PC-3 (cell line): ENCODE results near the gene NKIRAS1. TPM values are rescaled to one million over a fixed set of nuclear protein-coding genes. Genes with fewer than 3 reads are reported as not detected.

ENCODE experiments used
- ATAC-seq: fragments of 200-7000 bp; cut with Tn5 transposase; 2 replicates; pipeline ENCODE4 v1.9.1; 2020; ENCODE audit warnings: mild to moderate bottlenecking, moderate library complexity
- BruUV-seq: library from RNA; stranded (reverse); fragments of 400-500 nt; replicated peaks from 2 replicates; lab custom pipeline; 2021; lab: Mats Ljungman, UMichigan
- CTCF ChIA-PET: fragments of 300-600 bp; sonication (Branson Sonifier 250); formaldehyde crosslinking; loops from one replicate; lab custom pipeline; 2022; ENCODE audit warnings: antibody characterized with exemption; lab: Charles Lee
- POLR2A ChIA-PET: fragments of 300-600 bp; sonication (Branson Sonifier 250); formaldehyde crosslinking; loops from one replicate; lab custom pipeline; 2022; ENCODE audit warnings: antibody characterized with exemption; ENCODE audit not compliant: unreplicated experiment; lab: Charles Lee
- DNase-seq: peaks from one replicate; pipeline ENCODE4 v3.0.0-alpha.2; 2015
- H2AFZ ChIP-seq: fragments of 300-600 bp; sonication (generic); 2 replicates; pipeline ENCODE4 v1.6.0; 2016; ENCODE audit warnings: antibody characterized with exemption, low read length
- H3F3A ChIP-seq: fragments of 300-600 bp; sonication (generic); one replicate; pipeline ENCODE4 v1.6.0; 2017; ENCODE audit warnings: antibody characterized with exemption, low read length, control low read depth, mild to moderate bottlenecking; ENCODE audit not compliant: unreplicated experiment
- H3K27ac ChIP-seq: fragments of 300-600 bp; sonication (generic); 2 replicates; pipeline ENCODE4 v1.5.1; 2016; ENCODE audit warnings: mild to moderate bottlenecking, low read length
- H3K27me3 ChIP-seq: fragments of 300-600 bp; sonication (generic); 2 replicates; pipeline ENCODE4 v1.6.1; 2016; ENCODE audit warnings: low read length, mixed read lengths
- H3K36me3 ChIP-seq: fragments of 300-600 bp; sonication (generic); 2 replicates; pipeline ENCODE4 v1.6.1; 2016; ENCODE audit warnings: low read depth, mixed run types, low read length, mixed read lengths
- H3K4me1 ChIP-seq: fragments of 300-600 bp; sonication (generic); 2 replicates; pipeline ENCODE4 v1.5.1; 2016; ENCODE audit warnings: low read length; ENCODE audit not compliant: insufficient read depth
- H3K4me2 ChIP-seq: fragments of 300-600 bp; sonication (generic); 2 replicates; pipeline ENCODE4 v1.6.0; 2016; ENCODE audit warnings: low read length
- H3K4me3 ChIP-seq: fragments of 300-600 bp; sonication (generic); 2 replicates; pipeline ENCODE4 v1.5.1; 2016; ENCODE audit warnings: mild to moderate bottlenecking, low read length, mixed read lengths
- H3K79me2 ChIP-seq: fragments of 300-600 bp; sonication (generic); 2 replicates; pipeline ENCODE4 v1.6.1; 2017; ENCODE audit warnings: low read length, mixed read lengths
- H3K9ac ChIP-seq: fragments of 300-600 bp; sonication (generic); 2 replicates; pipeline ENCODE4 v1.6.0; 2016; ENCODE audit warnings: mild to moderate bottlenecking, low read length
- H3K9me2 ChIP-seq: fragments of 300-600 bp; sonication (generic); replicated peaks from 2 replicates; pipeline ENCODE4 v1.6.1; 2016; ENCODE audit warnings: mixed run types, low read length, mixed read lengths
- H3K9me3 ChIP-seq: fragments of 300-600 bp; sonication (generic); 2 replicates; pipeline ENCODE4 v1.6.1; 2016; ENCODE audit warnings: low read length, mixed read lengths
- H4K20me1 ChIP-seq: fragments of 300-600 bp; sonication (generic); 2 replicates; pipeline ENCODE4 v1.6.1; 2016; ENCODE audit warnings: low read length, mixed read lengths
- CTCF ChIP-seq: fragments of 300-600 bp; sonication (generic); conservative IDR thresholded peaks from 2 replicates; pipeline ENCODE4 v1.5.1; 2017; ENCODE audit warnings: antibody characterized with exemption, low read depth, mild to moderate bottlenecking, low read length
- EZH2 ChIP-seq: fragments of 300-600 bp; sonication (generic); IDR thresholded peaks from one replicate; pipeline ENCODE4 v1.6.1; 2017; ENCODE audit warnings: antibody characterized with exemption, mild to moderate bottlenecking, low read length; ENCODE audit not compliant: unreplicated experiment
- EZH2phosphoT487 ChIP-seq: fragments of 300-600 bp; sonication (generic); IDR thresholded peaks from 2 replicates; pipeline ENCODE4 v1.6.1; 2018; ENCODE audit warnings: mild to moderate bottlenecking, antibody characterized with exemption, low read length, borderline replicate concordance
- intact Hi-C: fragments of 100-400 bp; cut with micrococcal nuclease; formaldehyde crosslinking; loops from 2 replicates; pipeline ENCODE4 v1.9.0; 2023
- total RNA-seq: library from RNA; depleted of rRNA; stranded (reverse); fragments of >200 nt; gene quantifications from 2 replicates; pipeline ENCODE4 v1.2.3, GENCODE V29; 2014

NKIRAS1 gene
- total RNA-seq, 1 experiment from 2014 or later, result 14.9 TPM

DNA sequence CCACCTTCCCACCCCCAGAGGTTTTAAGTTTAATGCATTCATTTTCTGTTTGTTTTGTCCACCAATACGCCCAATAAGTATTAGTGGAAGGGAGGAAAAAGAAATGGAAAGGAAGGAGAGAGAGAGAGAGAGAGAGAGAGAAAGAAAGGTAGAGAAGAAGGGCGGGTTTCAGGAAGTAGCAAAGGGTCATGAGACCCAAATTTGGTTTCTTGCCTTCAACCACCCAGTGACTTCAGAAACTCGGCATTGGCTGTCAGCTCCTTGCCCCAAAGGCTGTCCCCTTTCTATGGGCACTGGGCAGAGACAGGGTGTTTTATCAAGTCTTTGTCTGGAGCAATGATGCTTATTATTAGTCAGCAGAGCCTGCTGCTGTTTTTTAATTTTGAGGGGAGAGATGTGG is 14.8 kb upstream of the NKIRAS1 start:
- Histone ChIP-seq H2AFZ (no peak overlapping the region), H3K4me3 (no peak overlapping the region), H3K9ac (no peak overlapping the region), H3F3A (no peaks in the 10 kb centered on the region), H3K79me2 (no peaks in the 10 kb centered on the region), H3K9me2 (no peaks in the 10 kb centered on the region), H3K4me2 (no peak overlapping the region), H3K36me3 (no peaks in the 10 kb centered on the region), H3K9me3 (no peaks in the 10 kb centered on the region), H4K20me1 (no peaks in the 10 kb centered on the region), H3K27me3 (no peaks in the 10 kb centered on the region), H3K4me1 (peaks cover 7% of the 10 kb centered on the region; the same call in 1 of the 2 replicates), H3K27ac (no peak overlapping the region)
- ChIA-PET POLR2A (no interaction called here), CTCF (no interaction called here)
- BruUV-seq, result no TSS peak
- intact Hi-C loops, result no loop called here
- no peak for TF ChIP-seq CTCF
- TF ChIP-seq EZH2, result no peak
- no peak for TF ChIP-seq EZH2phosphoT487
- ATAC-seq (no peak), DNase-seq (no peak)

GRCh38 chr3:23928524-23928923 is 11.7 kb upstream of the NKIRAS1 start:
- ChIA-PET POLR2A (no interaction called here), CTCF (interaction anchor here (0.6 kb wide), 1 partner anchor 64 kb away, joined by 3 read pairs; no protein-coding TSS in a partner anchor)
- Histone ChIP-seq H3K9ac (no peak overlapping the region), H3K4me3 (no peak overlapping the region), H3K4me2 (no peak overlapping the region), H3K27me3 (no peaks in the 10 kb centered on the region), H3K27ac (no peak overlapping the region), H3K9me2 (no peaks in the 10 kb centered on the region), H4K20me1 (no peaks in the 10 kb centered on the region), H3K36me3 (no peaks in the 10 kb centered on the region), H3K9me3 (no peaks in the 10 kb centered on the region), H3F3A (no peaks in the 10 kb centered on the region), H3K79me2 (no peaks in the 10 kb centered on the region), H2AFZ (no peak overlapping the region), H3K4me1 (peaks cover 7% of the 10 kb centered on the region; the same call in 1 of the 2 replicates)
- no peak for ATAC-seq
- TF ChIP-seq CTCF (no peak), EZH2phosphoT487 (no peak), EZH2 (no peak)
- intact Hi-C loops, result no loop called here
- no peak for DNase-seq
- BruUV-seq, result no TSS peak

- Histone ChIP-seq H3F3A (no peaks in the 10 kb centered on the region), H3K27ac (no peak overlapping the region), H3K9me2 (no peaks in the 10 kb centered on the region), H4K20me1 (no peaks in the 10 kb centered on the region), H3K27me3 (no peaks in the 10 kb centered on the region), H3K36me3 (no peaks in the 10 kb centered on the region), H3K9ac (no peak overlapping the region), H3K79me2 (no peaks in the 10 kb centered on the region), H3K4me1 (peaks cover 7% of the 10 kb centered on the region; the same call in 1 of the 2 replicates), H3K9me3 (no peaks in the 10 kb centered on the region), H2AFZ (no peak overlapping the region), H3K4me3 (no peak overlapping the region), H3K4me2 (no peak overlapping the region)
- ATAC-seq (peak; percentile 18; the same call in 1 of the 2 replicates), DNase-seq (no peak)
- intact Hi-C loops, result no loop called here
- ChIA-PET POLR2A (no interaction called here), CTCF (interaction anchor here (0.6 kb wide), 1 partner anchor 25 kb away, joined by 3 read pairs; no protein-coding TSS in a partner anchor)
- no peak for TF ChIP-seq EZH2phosphoT487
- peak; percentile 47 for TF ChIP-seq CTCF
- no TSS peak for BruUV-seq
These were observed 9.9 kb upstream of the NKIRAS1 start for GRCh38 chr3:23926736-23927135.
